Astrocyte (in vitro differentiated cells and primary cell): ENCODE data around the gene HOXC11. TPM values are rescaled to one million over a fixed set of nuclear protein-coding genes. Genes with fewer than 3 reads are reported as not detected.
A peak's percentile ranks its signal among the peaks of the same experiment; 100 is the strongest.

Experiments
- DNase-seq: peaks from one replicate; pipeline ENCODE4 v3.0.0-alpha.2; 2010; ENCODE audit warnings: low read depth
- FAIRE-seq: peaks from 2 replicates; lab custom pipeline; 2011; peaks lifted over from hg19 to GRCh38; lab: Jason Lieb, UNC
- H2AFZ ChIP-seq: 2 replicates; pipeline ENCODE4 v1.6.0; 2012; ENCODE audit warnings: low read depth, low read length, inconsistent platforms
- H3K27ac ChIP-seq: 2 replicates; pipeline ENCODE4 v1.5.1; 2011; ENCODE audit warnings: low read depth, low read length, inconsistent platforms
- H3K27me3 ChIP-seq: 2 replicates; pipeline ENCODE4 v1.6.0; 2011; ENCODE audit warnings: low read length, inconsistent platforms; ENCODE audit not compliant: insufficient read depth
- H3K36me3 ChIP-seq: 2 replicates; pipeline ENCODE4 v1.5.1; 2011; ENCODE audit warnings: low read length, inconsistent platforms; ENCODE audit not compliant: insufficient read depth
- H3K4me1 ChIP-seq: 2 replicates; pipeline ENCODE4 v1.5.1; 2011; ENCODE audit warnings: low read length, inconsistent platforms; ENCODE audit not compliant: insufficient read depth
- H3K4me2 ChIP-seq: 2 replicates; pipeline ENCODE4 v1.6.0; 2012; ENCODE audit warnings: low read length, inconsistent platforms
- H3K4me3 ChIP-seq: 2 replicates; pipeline ENCODE4 v1.5.1; 2011; ENCODE audit warnings: low read depth, mild to moderate bottlenecking, low read length, inconsistent platforms; ENCODE audit not compliant: insufficient read depth
- H3K79me2 ChIP-seq: 2 replicates; pipeline ENCODE4 v1.6.0; 2012; ENCODE audit warnings: mild to moderate bottlenecking, low read length, inconsistent platforms; ENCODE audit not compliant: insufficient read depth
- H3K9ac ChIP-seq: 2 replicates; pipeline ENCODE4 v1.6.0; 2012; ENCODE audit warnings: mild to moderate bottlenecking, low read length, inconsistent platforms
- H3K9me3 ChIP-seq: 2 replicates; pipeline ENCODE4 v1.5.1; 2012; ENCODE audit warnings: low read depth, mild to moderate bottlenecking, low read length, inconsistent platforms; ENCODE audit not compliant: insufficient read depth
- H4K20me1 ChIP-seq: 2 replicates; pipeline ENCODE4 v1.6.0; 2012; ENCODE audit warnings: low read length, inconsistent platforms; ENCODE audit not compliant: insufficient read depth
- H3K27ac Mint-ChIP-seq: one replicate; pipeline ENCODE4 v1.8.0; 2021; ENCODE audit warnings: mild to moderate bottlenecking, mixed read lengths; ENCODE audit not compliant: unreplicated experiment
- H3K27me3 Mint-ChIP-seq: one replicate; pipeline ENCODE4 v1.8.0; 2021; ENCODE audit warnings: low read depth, mixed read lengths; ENCODE audit not compliant: unreplicated experiment
- H3K36me3 Mint-ChIP-seq: one replicate; pipeline ENCODE4 v1.8.0; 2021; ENCODE audit warnings: low read depth, mixed read lengths; ENCODE audit not compliant: unreplicated experiment
- H3K4me1 Mint-ChIP-seq: one replicate; pipeline ENCODE4 v1.8.0; 2021; ENCODE audit warnings: low read depth, mixed read lengths; ENCODE audit not compliant: unreplicated experiment
- H3K4me3 Mint-ChIP-seq: one replicate; pipeline ENCODE4 v1.8.0; 2021; ENCODE audit warnings: mild to moderate bottlenecking, moderate library complexity, mixed read lengths; ENCODE audit not compliant: unreplicated experiment
- H3K9me3 Mint-ChIP-seq: one replicate; pipeline ENCODE4 v1.8.0; 2021; ENCODE audit warnings: mild to moderate bottlenecking, mixed read lengths; ENCODE audit not compliant: unreplicated experiment
- CTCF ChIP-seq: IDR thresholded peaks from 2 replicates; pipeline ENCODE4 v1.5.1; 2011; ENCODE audit warnings: low read depth, mild to moderate bottlenecking, inconsistent platforms, low read length, moderate library complexity; ENCODE audit not compliant: insufficient read depth
- EZH2 ChIP-seq: IDR thresholded peaks from 2 replicates; pipeline ENCODE4 v1.6.1; 2012; ENCODE audit warnings: mild to moderate bottlenecking, low read length, inconsistent platforms; ENCODE audit not compliant: insufficient read depth
- total RNA-seq: library from RNA; stranded (reverse); gene quantifications from 2 replicates; pipeline ENCODE4 v1.2.1, GENCODE V29; 2021

The HOXC11 gene
- total RNA-seq, 1 donor from 2014 or later: not detected

- Histone ChIP-seq H3K79me2 (no peaks in the 10 kb centered on the region), H3K4me2 (peak overlapping the region; percentile 39), H3K36me3 (no peaks in the 10 kb centered on the region), H3K27ac (no peak overlapping the region), H3K4me1 (peaks cover 5% of the 10 kb centered on the region), H3K9ac (no peak overlapping the region), H3K4me3 (no peak overlapping the region), H4K20me1 (no peaks in the 10 kb centered on the region), H3K27me3 (peaks cover 91% of the 10 kb centered on the region), H2AFZ (no peak overlapping the region), H3K9me3 (no peaks in the 10 kb centered on the region)
- DNase-seq (no peak), FAIRE-seq (no peak)
- H3K36me3 Mint-ChIP-seq: no peaks in the 10 kb centered on the region
- no peak overlapping the region for H3K27ac Mint-ChIP-seq
- H3K27me3 Mint-ChIP-seq: peaks cover 90% of the 10 kb centered on the region
- peaks cover 9% of the 10 kb centered on the region for H3K9me3 Mint-ChIP-seq
- TF ChIP-seq CTCF (no peak), EZH2 (peak; percentile 99)
- H3K4me3 Mint-ChIP-seq: no peak overlapping the region
- no peaks in the 10 kb centered on the region for H3K4me1 Mint-ChIP-seq
Measured at GRCh38 chr12:54009171-54010052, 36.5 kb downstream of the HOXC11 start.

GRCh38 chr12:54010053-54010971, 37.4 kb downstream of the HOXC11 start:
- Histone ChIP-seq H3K4me2 (no peak overlapping the region), H3K79me2 (no peaks in the 10 kb centered on the region), H3K9me3 (no peaks in the 10 kb centered on the region), H3K27ac (no peak overlapping the region), H3K36me3 (no peaks in the 10 kb centered on the region), H3K4me1 (peaks cover 5% of the 10 kb centered on the region), H3K27me3 (peaks cover 91% of the 10 kb centered on the region), H3K9ac (no peak overlapping the region), H3K4me3 (no peak overlapping the region), H4K20me1 (no peaks in the 10 kb centered on the region), H2AFZ (no peak overlapping the region)
- Mint-ChIP-seq H3K27ac (no peak overlapping the region), H3K36me3 (no peaks in the 10 kb centered on the region), H3K4me3 (no peak overlapping the region), H3K27me3 (peaks cover 92% of the 10 kb centered on the region), H3K9me3 (peaks cover 11% of the 10 kb centered on the region), H3K4me1 (no peaks in the 10 kb centered on the region)
- TF ChIP-seq EZH2 (no peak), CTCF (no peak)
- FAIRE-seq: no peak
- no peak for DNase-seq
